HUES48 (cell line): ENCODE data around the gene TCN1.
"Not testable (repeated sequence)": the region's sequence is repeated elsewhere in the genome, so short reads cannot be mapped to it uniquely, and the experiment has no call there.

Source experiments
- H3K27ac ChIP-seq: one replicate; pipeline ENCODE4 v1.7.0; 2013; ENCODE audit warnings: low read depth, low read length, inconsistent platforms
- H3K27me3 ChIP-seq: 2 replicates; pipeline ENCODE4 v1.6.1; 2013; ENCODE audit warnings: mild to moderate bottlenecking, low read length; ENCODE audit not compliant: control insufficient read depth, insufficient read depth
- H3K36me3 ChIP-seq: 2 replicates; pipeline ENCODE4 v1.6.1; 2013; ENCODE audit warnings: low read length; ENCODE audit not compliant: control insufficient read depth, insufficient read depth
- H3K4me1 ChIP-seq: 2 replicates; pipeline ENCODE4 v1.6.1; 2013; ENCODE audit warnings: mild to moderate bottlenecking, low read length; ENCODE audit not compliant: control insufficient read depth, insufficient read depth
- H3K4me3 ChIP-seq: 2 replicates; pipeline ENCODE4 v1.5.1; 2013; ENCODE audit warnings: mild to moderate bottlenecking, low read depth, low read length
- H3K9ac ChIP-seq: 2 replicates; pipeline ENCODE4 v1.6.1; 2013; ENCODE audit warnings: mild to moderate bottlenecking, low read depth, low read length, moderate library complexity
- H3K9me3 ChIP-seq: 2 replicates; pipeline ENCODE4 v1.6.1; 2013; ENCODE audit warnings: low read length; ENCODE audit not compliant: control insufficient read depth, insufficient read depth

Gene TCN1, protein sequence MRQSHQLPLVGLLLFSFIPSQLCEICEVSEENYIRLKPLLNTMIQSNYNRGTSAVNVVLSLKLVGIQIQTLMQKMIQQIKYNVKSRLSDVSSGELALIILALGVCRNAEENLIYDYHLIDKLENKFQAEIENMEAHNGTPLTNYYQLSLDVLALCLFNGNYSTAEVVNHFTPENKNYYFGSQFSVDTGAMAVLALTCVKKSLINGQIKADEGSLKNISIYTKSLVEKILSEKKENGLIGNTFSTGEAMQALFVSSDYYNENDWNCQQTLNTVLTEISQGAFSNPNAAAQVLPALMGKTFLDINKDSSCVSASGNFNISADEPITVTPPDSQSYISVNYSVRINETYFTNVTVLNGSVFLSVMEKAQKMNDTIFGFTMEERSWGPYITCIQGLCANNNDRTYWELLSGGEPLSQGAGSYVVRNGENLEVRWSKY

DNA sequence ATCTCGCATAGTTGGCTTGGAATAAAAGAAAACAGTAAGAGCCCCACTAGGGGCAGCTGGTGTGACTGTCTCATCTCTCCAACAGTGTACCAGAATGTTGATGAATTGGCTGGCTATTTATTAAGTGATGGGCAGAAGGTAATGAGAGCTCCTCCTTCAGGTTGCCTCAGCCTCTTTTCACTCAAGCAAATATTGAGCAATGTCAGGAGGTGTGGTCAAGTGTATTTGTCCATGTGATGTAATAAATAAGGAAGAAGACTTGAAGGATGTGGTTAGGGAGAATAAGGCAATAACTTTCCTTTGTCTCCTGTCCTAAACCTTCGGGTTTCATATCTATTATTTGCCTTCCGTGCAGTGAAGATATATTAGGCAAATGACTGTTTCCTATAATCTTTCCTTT, at the start of gene TCN1:
TCN1 (minus strand) TSS at position 91 of the 400 bp plus-strand sequence; CDS start at position 74, 17 bp downstream.
- Histone ChIP-seq H3K27ac (no peak within 1 kb of the TSS), H3K9me3 (no peaks in the 10 kb centered on the region), H3K36me3 (no peaks in the 10 kb centered on the region), H3K27me3 (no peaks in the 10 kb centered on the region), H3K4me1 (no peaks in the 10 kb centered on the region), H3K9ac (no peak within 1 kb of the TSS), H3K4me3 (no peak within 1 kb of the TSS)

- not testable (repeated sequence) for H3K4me3 ChIP-seq, H3K27ac ChIP-seq, H3K9ac ChIP-seq, H3K4me1 ChIP-seq, H3K9me3 ChIP-seq, H3K36me3 ChIP-seq, H3K27me3 ChIP-seq
Measured at GRCh38 chr11:59903569-59903968, 37.3 kb upstream of the TCN1 start.

DNA sequence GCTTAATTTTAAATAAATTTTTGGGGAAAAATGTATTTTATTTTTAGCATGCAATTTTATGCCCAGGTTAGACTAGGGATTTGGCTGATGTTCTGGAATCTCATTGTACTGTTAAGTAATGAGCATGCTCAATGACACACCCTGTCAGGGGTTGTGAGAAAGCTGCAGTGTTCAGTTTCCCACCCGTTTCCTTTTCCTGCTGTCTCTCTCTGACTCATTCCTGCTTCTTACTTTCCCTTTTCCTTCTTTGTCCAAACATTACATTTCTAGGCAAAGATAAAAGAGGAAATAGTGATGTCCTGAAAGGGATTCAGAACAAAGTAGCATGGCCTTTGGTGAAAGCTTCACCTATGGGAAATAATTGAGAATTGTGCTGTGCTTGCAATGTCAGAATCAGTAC, 35.0 kb upstream of the TCN1 start:
- H3K36me3 ChIP-seq, result no peaks in the 10 kb centered on the region
- peak overlapping the region; percentile 35 for H3K27ac ChIP-seq
- H3K4me3 ChIP-seq, result no peak overlapping the region
- H3K9me3 ChIP-seq, result 0 out of 2 replicates have a peak, but pooled peaks cover 2% of the 10 kb centered on the region
- no peaks in the 10 kb centered on the region for H3K27me3 ChIP-seq
- H3K9ac ChIP-seq, result no peak overlapping the region
- H3K4me1 ChIP-seq, result no peaks in the 10 kb centered on the region

DNA sequence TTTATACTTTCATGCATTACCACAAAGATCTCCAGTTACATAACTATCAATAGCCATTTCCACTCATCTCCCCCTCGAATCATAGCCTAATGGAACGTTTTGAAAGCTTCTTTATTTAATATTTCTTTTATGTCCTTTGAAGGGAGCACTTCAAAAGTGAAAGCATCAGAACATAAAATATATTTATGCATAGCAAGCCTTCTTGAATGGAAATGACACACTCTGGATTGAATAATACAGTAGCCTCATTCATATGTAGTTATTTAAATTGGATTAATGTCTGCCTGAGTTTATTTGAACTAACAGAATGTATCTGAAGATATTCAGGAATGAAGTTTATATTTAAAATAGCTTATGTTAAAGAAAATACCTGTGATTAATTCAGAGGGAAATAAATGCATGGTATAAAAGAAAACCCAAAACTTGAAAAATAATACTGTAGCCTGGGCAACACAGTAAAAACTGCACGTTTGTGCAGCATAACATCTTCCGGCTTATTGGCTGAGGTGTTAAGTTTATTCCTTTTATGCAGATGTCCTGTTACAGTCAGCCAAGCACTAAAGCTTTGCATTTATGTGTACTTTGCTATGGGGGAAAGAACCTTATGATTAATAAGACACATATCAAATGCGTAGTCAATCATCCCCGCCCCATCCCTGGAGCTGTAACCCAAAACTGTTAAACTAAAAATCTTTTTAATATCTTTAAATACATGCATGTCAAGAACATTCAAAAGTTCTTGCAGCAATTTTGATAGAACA, 34.3 kb upstream of the TCN1 start:
- no peak overlapping the region for H3K9ac ChIP-seq
- no peaks in the 10 kb centered on the region for H3K27me3 ChIP-seq
- no peaks in the 10 kb centered on the region for H3K36me3 ChIP-seq
- no peak overlapping the region for H3K27ac ChIP-seq
- H3K4me3 ChIP-seq, result no peak overlapping the region
- H3K4me1 ChIP-seq, result no peaks in the 10 kb centered on the region
- 0 out of 2 replicates have a peak, but pooled peaks cover 2% of the 10 kb centered on the region for H3K9me3 ChIP-seq

- Histone ChIP-seq H3K27ac (no peak overlapping the region), H3K4me3 (no peak overlapping the region), H3K9me3 (0 out of 2 replicates have a peak, but pooled peaks cover 2% of the 10 kb centered on the region), H3K27me3 (no peaks in the 10 kb centered on the region), H3K9ac (no peak overlapping the region), H3K4me1 (no peaks in the 10 kb centered on the region), H3K36me3 (no peaks in the 10 kb centered on the region)
Measured at GRCh38 chr11:59899532-59899931, 33.2 kb upstream of the TCN1 start.

DNA sequence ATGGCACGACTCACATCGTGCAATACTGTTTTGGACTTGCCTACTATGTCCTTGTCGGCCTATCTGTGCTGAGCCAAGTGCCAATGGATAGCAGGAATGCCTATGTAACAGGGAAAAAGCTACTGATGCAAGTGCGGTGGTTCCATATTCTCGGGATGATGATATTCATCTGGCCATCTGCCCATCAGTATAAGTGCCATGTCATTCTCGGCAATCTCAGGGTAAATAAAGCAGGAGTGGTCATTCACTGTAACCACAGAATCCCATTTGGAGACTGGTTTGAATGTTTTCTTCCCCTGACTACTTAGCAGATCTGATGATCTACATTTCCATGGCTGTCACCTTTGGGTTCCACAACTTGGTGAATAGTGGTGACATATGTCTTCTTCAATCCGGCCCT, 32.4 kb upstream of the TCN1 start:
- no peak overlapping the region for H3K4me3 ChIP-seq
- no peaks in the 10 kb centered on the region for H3K27me3 ChIP-seq
- H3K4me1 ChIP-seq, result no peaks in the 10 kb centered on the region
- H3K9me3 ChIP-seq, result 0 out of 2 replicates have a peak, but pooled peaks cover 2% of the 10 kb centered on the region
- no peak overlapping the region for H3K9ac ChIP-seq
- no peaks in the 10 kb centered on the region for H3K36me3 ChIP-seq
- no peak overlapping the region for H3K27ac ChIP-seq

DNA sequence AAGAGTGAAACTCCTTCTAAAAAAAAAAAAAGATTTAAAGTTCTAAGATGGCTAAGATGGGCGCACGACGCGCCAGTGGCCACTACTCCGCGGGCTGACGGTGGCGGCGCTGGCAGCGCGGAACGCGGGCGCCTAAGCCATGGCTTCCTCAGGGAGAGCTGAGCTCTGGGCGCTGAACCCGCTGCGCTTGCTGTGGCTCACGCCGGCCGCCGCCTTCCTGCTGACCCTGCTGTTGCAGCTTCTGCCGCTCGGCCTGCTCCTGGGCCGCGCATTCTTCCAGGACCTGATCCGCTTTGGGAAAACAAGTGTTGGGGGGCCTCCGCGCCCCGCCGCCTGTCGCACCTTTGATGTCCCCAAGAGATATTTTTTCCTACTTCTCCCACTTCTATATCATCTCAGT, 31.8 kb upstream of the TCN1 start:
- H3K27ac ChIP-seq, result no peak overlapping the region
- no peaks in the 10 kb centered on the region for H3K36me3 ChIP-seq

DNA sequence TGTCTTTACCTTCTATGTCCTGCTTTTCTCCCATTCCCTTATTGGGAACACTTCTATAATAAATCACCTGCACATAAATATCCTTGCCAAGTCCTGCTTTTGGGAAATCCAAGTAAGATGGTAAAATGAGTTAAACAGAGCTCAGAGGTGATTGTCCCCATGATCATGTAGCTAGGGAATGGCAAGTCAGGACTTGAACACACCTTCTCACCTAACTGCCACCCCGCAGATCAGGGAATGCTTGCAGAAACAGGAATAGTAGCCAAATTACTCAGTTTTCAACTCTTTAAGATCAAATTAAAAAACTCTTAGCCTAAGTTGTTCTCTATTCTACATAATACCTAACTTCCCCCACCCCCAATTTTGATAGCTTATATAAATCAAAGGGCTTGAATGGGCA, 28.3 kb upstream of the TCN1 start:
- H3K9me3 ChIP-seq, result 0 out of 2 replicates have a peak, but pooled peaks cover 2% of the 10 kb centered on the region
- H3K9ac ChIP-seq, result no peak overlapping the region
- peaks cover 10% of the 10 kb centered on the region; the same call in 1 of the 2 replicates for H3K4me1 ChIP-seq
- H3K27me3 ChIP-seq, result no peaks in the 10 kb centered on the region
- no peak overlapping the region for H3K4me3 ChIP-seq
- H3K27ac ChIP-seq, result no peak overlapping the region
- no peaks in the 10 kb centered on the region for H3K36me3 ChIP-seq

More for the DNA sequence above, 31.8 kb upstream of the TCN1 start:
- no peak overlapping the region for H3K9ac ChIP-seq
- no peak overlapping the region for H3K4me3 ChIP-seq
- H3K27me3 ChIP-seq, result no peaks in the 10 kb centered on the region
- no peaks in the 10 kb centered on the region for H3K4me1 ChIP-seq
- H3K9me3 ChIP-seq, result 0 out of 2 replicates have a peak, but pooled peaks cover 2% of the 10 kb centered on the region

GRCh38 chr11:59891781-59892181, 25.5 kb upstream of the TCN1 start:
- Histone ChIP-seq H3K9ac (no peak overlapping the region), H3K27me3 (no peaks in the 10 kb centered on the region), H3K4me1 (peaks cover 10% of the 10 kb centered on the region; the same call in 1 of the 2 replicates), H3K9me3 (no peaks in the 10 kb centered on the region), H3K27ac (peak overlapping the region; percentile 57), H3K4me3 (no peak overlapping the region), H3K36me3 (no peaks in the 10 kb centered on the region)

DNA sequence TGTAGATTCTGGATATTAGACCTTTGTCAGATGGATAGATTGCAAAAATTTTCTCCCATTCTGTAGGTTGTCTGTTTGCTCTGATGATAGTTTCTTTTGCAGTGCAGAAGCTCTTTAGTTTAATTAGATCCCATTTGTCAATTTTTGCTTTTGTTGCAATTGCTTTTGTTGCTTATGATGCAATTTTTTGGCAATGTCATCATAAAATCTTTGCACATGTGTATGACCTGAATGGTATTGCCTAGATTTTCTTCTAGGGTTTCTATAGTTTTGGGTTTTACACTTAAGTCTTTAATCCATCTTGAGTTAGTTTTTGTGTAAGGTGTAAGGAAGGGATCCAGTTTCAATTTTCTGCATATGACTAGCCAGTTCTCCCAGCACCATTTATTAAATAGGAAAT, 20.9 kb upstream of the TCN1 start:
- not testable (repeated sequence) for H3K4me1 ChIP-seq, H3K27ac ChIP-seq, H3K27me3 ChIP-seq, H3K36me3 ChIP-seq, H3K9me3 ChIP-seq, H3K9ac ChIP-seq, H3K4me3 ChIP-seq

- Histone ChIP-seq H3K27ac (no peak overlapping the region), H3K4me3 (no peak overlapping the region), H3K4me1 (no peaks in the 10 kb centered on the region; the same call in 1 of the 2 replicates), H3K9me3 (no peaks in the 10 kb centered on the region), H3K9ac (no peak overlapping the region), H3K27me3 (no peaks in the 10 kb centered on the region), H3K36me3 (no peaks in the 10 kb centered on the region)
Measured at GRCh38 chr11:59883597-59883996, 17.3 kb upstream of the TCN1 start.
